ENCODE results near the gene SUGCT. TPM values are rescaled to one million over a fixed set of nuclear protein-coding genes. Genes with fewer than 3 reads are reported as not detected.

The SUGCT gene
- total and polyA plus RNA-seq, 9 of the 15 experiments (the other 6 are each of a cell fraction or from before 2014, with no cell fraction given) = 0.58 to 2.5 (median 1.4) TPM

DNA sequence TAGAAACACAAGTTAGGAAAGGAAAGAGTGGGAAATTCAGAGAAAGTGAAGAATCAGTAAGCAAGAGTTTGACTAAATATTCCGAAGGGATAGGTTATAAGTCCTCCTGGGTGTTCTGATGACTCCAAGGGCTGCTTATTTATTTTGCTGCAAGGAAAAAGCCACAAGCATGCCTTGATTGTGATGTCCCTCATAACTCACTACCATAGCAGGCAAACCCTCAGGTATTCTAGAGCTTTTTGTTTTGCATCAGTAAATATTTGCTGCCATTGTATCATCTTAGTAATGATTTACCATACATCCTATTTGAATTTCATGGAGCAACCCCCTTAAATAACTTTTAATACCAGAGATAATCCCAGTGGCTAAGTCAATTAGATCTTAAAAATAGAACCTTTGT, 688.1 kb downstream of the SUGCT start:
- no peak for FAIRE-seq
- intact Hi-C loops (cut with micrococcal nuclease) = no loop called here
- no peak overlapping the region for H3K9ac ChIP-seq (ENCODE audit: insufficient read depth in 1 of 2, low read depth in 2 of 2, low read length in 2 of 2)
- H3K4me2 ChIP-seq (ENCODE audit: insufficient read depth, low read length) = no peak overlapping the region
- TF ChIP-seq SNRNP70 (optimal IDR thresholded peaks at IDR 0.05; ENCODE audit: low read depth, low read length) (no peak), RNF2 (IDR thresholded peaks at IDR 0.05) (no peak), MXI1 (IDR thresholded peaks at IDR 0.05; ENCODE audit: low read depth, low read length) (no peak), ZNF384 (IDR thresholded peaks at IDR 0.05; ENCODE audit: low read depth, low read length) (no peak), PHB (CRISPR knock-in tag; IDR thresholded peaks at IDR 0.05) (no peak), ZNF184 (CRISPR knock-in tag; IDR thresholded peaks at IDR 0.05) (no peak), CREM (IDR thresholded peaks at IDR 0.05; ENCODE audit: low read depth) (no peak), PHTF2 (CRISPR knock-in tag; IDR thresholded peaks at IDR 0.05) (no peak), MEF2D (tag; conservative IDR thresholded peaks at IDR 0.05; ENCODE audit: low read depth) (no peak), FOS (IDR thresholded peaks at IDR 0.05; ENCODE audit: extremely low read depth, insufficient read length) (no peak)
- TF ChIP-seq, protein P1, sequence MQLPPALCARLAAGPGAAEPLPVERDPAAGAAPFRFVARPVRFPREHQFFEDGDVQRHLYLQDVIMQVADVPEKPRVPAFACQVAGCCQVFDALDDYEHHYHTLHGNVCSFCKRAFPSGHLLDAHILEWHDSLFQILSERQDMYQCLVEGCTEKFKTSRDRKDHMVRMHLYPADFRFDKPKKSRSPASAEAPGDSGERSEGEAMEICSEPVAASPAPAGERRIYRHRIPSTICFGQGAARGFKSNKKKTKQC (CRISPR knock-in tag; IDR thresholded peaks at IDR 0.05) = no peak
- DNase-seq (ENCODE audit: extremely low read depth in 1 of 4, low spot score in 3 of 4) = no peak
- no peaks in the 10 kb centered on the region for H3K9me1 ChIP-seq (ENCODE audit: control insufficient read depth, insufficient read depth, low read length)
- H3K9me3 ChIP-seq (replicated peaks; ENCODE audit: control insufficient read depth, insufficient read depth, low read depth, low read length) = no peaks in the 10 kb centered on the region
- no peaks in the 10 kb centered on the region for H3K4me1 ChIP-seq (replicated peaks in 1 of 2; ENCODE audit: control insufficient read depth in 2 of 2, insufficient read depth in 2 of 2, low read length in 2 of 2)
- no peak overlapping the region for H2AFZ ChIP-seq (ENCODE audit: low read depth, low read length)
- in situ Hi-C loops (cut with MboI) = no loop called here
- H3K79me2 ChIP-seq (ENCODE audit: control insufficient read depth, insufficient read depth, low read length) = no peaks in the 10 kb centered on the region
- ATAC-seq = no peak
- no peak overlapping the region for H3K4me3 ChIP-seq
- no peaks in the 10 kb centered on the region for H3K36me3 ChIP-seq (ENCODE audit: control insufficient read depth, insufficient read depth, low read length)
- ChIA-PET POLR2A (no interaction called here), CTCF (ENCODE audit: low intra/inter-chr PET ratio) (no interaction called here)
- WGBS (ENCODE audit: insufficient coverage, low coverage, missing lambda C conversion rate) = 0% methylated on average over 1 of the region's 1 CpG
- H3K27me3 ChIP-seq (ENCODE audit: control insufficient read depth in 2 of 2, insufficient read depth in 2 of 2, low read length in 2 of 2) = no peaks in the 10 kb centered on the region
- H4K20me1 ChIP-seq (replicated peaks; ENCODE audit: control insufficient read depth, insufficient read depth, low read length) = no peaks in the 10 kb centered on the region
- H3K27ac ChIP-seq (ENCODE audit: extremely low read depth, low read depth, low read length) = no peak overlapping the region
- BruUV-seq (replicated peaks) = no TSS peak

Data from K562 (cell line).